HEK293 (cell line): Measurements from ENCODE around the gene FOXO6.
A peak's percentile ranks its signal among the peaks of the same experiment; 100 is the strongest.

Experiments
- CTCF ChIA-PET: fragments of 350-600 bp; formaldehyde crosslinking; extraction: SDS; loops from one replicate; lab custom pipeline; 2021; ENCODE audit warnings: antibody characterized with exemption; lab: Yijun Ruan, JAX
- POLR2A ChIA-PET: fragments of 300-600 bp; formaldehyde crosslinking; extraction: SDS; loops from one replicate; lab custom pipeline; 2020; ENCODE audit warnings: antibody characterized with exemption, inconsistent platforms; lab: Yijun Ruan, JAX
- H3K27ac ChIP-seq: fragments of 200-500 bp; sonication (Bioruptor generic); 2 replicates; pipeline ENCODE4 v1.5.1; 2014; ENCODE audit warnings: low read depth, low read length, control low read depth, inconsistent platforms; ENCODE audit errors: extremely low read depth
- H3K36me3 ChIP-seq, 2 experiments: fragments of 200-500 bp in 1 of 2; sonication (Bioruptor generic) in 1 of 2; 1 replicate in 1 of 2; 2 replicates in 1 of 2; pipeline ENCODE4 v1.5.1; 2014 to 2017; ENCODE audit warnings: inconsistent platforms in 2 of 2, low read length in 2 of 2; ENCODE audit not compliant: control insufficient read depth in 2 of 2, insufficient read depth in 1 of 2
- H3K4me1 ChIP-seq: fragments of 200-500 bp; sonication (Bioruptor generic); 2 replicates; pipeline ENCODE4 v1.5.1; 2014; ENCODE audit warnings: mild to moderate bottlenecking, low read length, inconsistent platforms; ENCODE audit not compliant: control insufficient read depth, insufficient read depth
- H3K4me3 ChIP-seq: 2 replicates; pipeline ENCODE4 v1.5.1; 2011; ENCODE audit warnings: low read depth, mild to moderate bottlenecking, control low read depth, low read length, moderate library complexity
- H3K9me3 ChIP-seq: fragments of 200-500 bp; sonication (Bioruptor generic); 2 replicates; pipeline ENCODE4 v1.5.1; 2014; ENCODE audit warnings: low read depth, low read length, inconsistent platforms; ENCODE audit not compliant: control insufficient read depth, insufficient read depth
- IKZF3 ChIP-seq: fragments of 450-650 bp; IDR thresholded peaks from 2 replicates; pipeline ENCODE4 v1.5.0; 2018; ENCODE audit warnings: missing biosample characterization, mild to moderate bottlenecking, missing genetic modification characterization, moderate library complexity
- KLF1 ChIP-seq: fragments of 450-650 bp; formaldehyde crosslinking; IDR thresholded peaks from 2 replicates; pipeline ENCODE4 v1.5.1; 2016; ENCODE audit warnings: missing biosample characterization, missing genetic modification characterization
- KLF17 ChIP-seq: fragments of 450-650 bp; formaldehyde crosslinking; IDR thresholded peaks from 2 replicates; pipeline ENCODE4 v1.5.1; 2016; ENCODE audit warnings: missing biosample characterization, missing genetic modification characterization
- MZF1 ChIP-seq: fragments of 450-650 bp; formaldehyde crosslinking; IDR thresholded peaks from 2 replicates; pipeline ENCODE4 v1.5.1; 2017; ENCODE audit warnings: missing biosample characterization, missing genetic modification characterization, borderline replicate concordance
- PBX3 ChIP-seq: sonication (generic); formaldehyde crosslinking; IDR thresholded peaks from 2 replicates; pipeline ENCODE4 v1.8.1; 2022; ENCODE audit warnings: mild to moderate bottlenecking, moderate library complexity, missing genetic modification reagents
- ZBTB1 ChIP-seq: fragments of 450-650 bp; formaldehyde crosslinking; IDR thresholded peaks from 2 replicates; pipeline ENCODE4 v1.5.1; 2016; ENCODE audit warnings: missing biosample characterization, missing genetic modification characterization
- ZBTB10 ChIP-seq: fragments of 450-650 bp; formaldehyde crosslinking; IDR thresholded peaks from 2 replicates; pipeline ENCODE4 v1.5.1; 2016; ENCODE audit warnings: missing biosample characterization, missing genetic modification characterization
- ZNF121 ChIP-seq: fragments of 450-650 bp; formaldehyde crosslinking; IDR thresholded peaks from 2 replicates; pipeline ENCODE4 v1.5.1; 2016; ENCODE audit warnings: missing biosample characterization, missing genetic modification characterization
- ZNF133 ChIP-seq: fragments of 450-650 bp; formaldehyde crosslinking; IDR thresholded peaks from 2 replicates; pipeline ENCODE4 v1.5.1; 2016; ENCODE audit warnings: missing biosample characterization, missing genetic modification characterization
- ZNF248 ChIP-seq: fragments of 450-650 bp; formaldehyde crosslinking; IDR thresholded peaks from 2 replicates; pipeline ENCODE4 v1.5.1; 2017; ENCODE audit warnings: missing biosample characterization, missing genetic modification characterization
- ZNF350 ChIP-seq: fragments of 450-650 bp; formaldehyde crosslinking; IDR thresholded peaks from 2 replicates; pipeline ENCODE4 v1.5.0; 2017; ENCODE audit warnings: missing biosample characterization, mild to moderate bottlenecking, missing genetic modification characterization
- ZNF518A ChIP-seq: fragments of 450-650 bp; formaldehyde crosslinking; conservative IDR thresholded peaks from 2 replicates; pipeline ENCODE4 v1.5.1; 2016; ENCODE audit warnings: low read depth, missing biosample characterization, missing genetic modification characterization
- ZNF560 ChIP-seq: fragments of 450-650 bp; formaldehyde crosslinking; IDR thresholded peaks from 2 replicates; pipeline ENCODE4 v1.5.1; 2017; ENCODE audit warnings: missing biosample characterization, missing genetic modification characterization, borderline replicate concordance
- ZNF561 ChIP-seq: fragments of 450-650 bp; IDR thresholded peaks from 2 replicates; pipeline ENCODE4 v1.5.1; 2018; ENCODE audit warnings: missing biosample characterization, missing genetic modification characterization, borderline replicate concordance
- ZNF610 ChIP-seq: fragments of 450-650 bp; formaldehyde crosslinking; IDR thresholded peaks from 2 replicates; pipeline ENCODE4 v1.5.1; 2016; ENCODE audit warnings: missing biosample characterization, missing genetic modification characterization, borderline replicate concordance
- ZNF639 ChIP-seq: fragments of 450-650 bp; formaldehyde crosslinking; IDR thresholded peaks from 2 replicates; pipeline ENCODE4 v1.5.1; 2016; ENCODE audit warnings: missing biosample characterization, missing genetic modification characterization
- ZNF670 ChIP-seq: fragments of 450-650 bp; formaldehyde crosslinking; IDR thresholded peaks from 2 replicates; pipeline ENCODE4 v1.5.1; 2016; ENCODE audit warnings: missing biosample characterization, missing genetic modification characterization, low read depth
- ZNF701 ChIP-seq: fragments of 450-650 bp; formaldehyde crosslinking; IDR thresholded peaks from 2 replicates; pipeline ENCODE4 v1.5.1; 2016; ENCODE audit warnings: missing biosample characterization, missing genetic modification characterization

FOXO6 gene

GRCh38 chr1:41379738-41380130 lies 18.5 kb downstream of the FOXO6 start (continued):
- TF ChIP-seq ZBTB1 (tag by site-specific recombination) = no peak
- no peak for TF ChIP-seq ZNF248
- no peak for TF ChIP-seq ZNF639 (tag by site-specific recombination)

- ChIA-PET POLR2A (no interaction called here), CTCF (interaction anchor here (0.8 kb wide), 1 partner anchor 38 kb away, joined by 3 read pairs; no protein-coding TSS in a partner anchor)
- no peak overlapping the region for H3K4me3 ChIP-seq
- no peaks in the 10 kb centered on the region for H3K36me3 ChIP-seq
- no peak overlapping the region; the same call in 1 of the 2 replicates for H3K27ac ChIP-seq
- no peak for TF ChIP-seq ZNF121 (tag by site-specific recombination)
- no peak for TF ChIP-seq ZNF701
- TF ChIP-seq ZNF610 (tag by site-specific recombination) = no peak
- no peak for TF ChIP-seq ZNF560
- no peak for TF ChIP-seq ZBTB10
- TF ChIP-seq IKZF3 (tag by site-specific recombination) = no peak
- TF ChIP-seq ZNF561 (tag by site-specific recombination) = no peak
- no peak for TF ChIP-seq ZNF670 (tag by site-specific recombination)
- no peak for TF ChIP-seq KLF17 (tag by site-specific recombination)
- no peak for TF ChIP-seq PBX3 (CRISPR knock-in tag)
- TF ChIP-seq ZNF350 = no peak
- peaks cover 8% of the 10 kb centered on the region for H3K4me1 ChIP-seq
- H3K9me3 ChIP-seq = no peaks in the 10 kb centered on the region
These were observed 19.0 kb downstream of the FOXO6 start for GRCh38 chr1:41380195-41380594.

- Histone ChIP-seq H3K27ac (no peak overlapping the region; the same call in 1 of the 2 replicates), H3K4me3 (no peak overlapping the region; the same call in 1 of the 2 replicates), H3K36me3 (no peaks in the 10 kb centered on the region), H3K9me3 (no peaks in the 10 kb centered on the region), H3K4me1 (peaks cover 8% of the 10 kb centered on the region)
- ChIA-PET CTCF (interaction anchor here (1.6 kb wide), 1 partner anchor 36 kb away, joined by 3 read pairs; no protein-coding TSS in a partner anchor), POLR2A (no interaction called here)
- TF ChIP-seq ZNF518A = 0 out of 2 replicates have a peak, but pooled peaks have one; percentile 14
- TF ChIP-seq KLF1 (tag by site-specific recombination) = peak; percentile 95
- TF ChIP-seq ZNF561 (tag by site-specific recombination) = 0 out of 2 replicates have a peak, but pooled peaks have one; percentile 72
- TF ChIP-seq ZNF133 (tag by site-specific recombination) = 0 out of 2 replicates have a peak, but pooled peaks have one; percentile 47
- TF ChIP-seq MZF1 = no peak
These were observed 19.9 kb downstream of the FOXO6 start for GRCh38 chr1:41380979-41381691.
